Measurements from ENCODE around the gene ABCB9. TPM values are rescaled to one million over a fixed set of nuclear protein-coding genes. Genes with fewer than 3 reads are reported as not detected.

The ABCB9 gene
- total RNA-seq, 1 experiment from 2014 or later = 4.6 TPM

GRCh38 chr12:122996621-122997342 lies 30.5 kb upstream of the ABCB9 start:
- Histone ChIP-seq H4K8ac (replicated peaks; ENCODE audit: insufficient read length, low read depth, low read length) (no peak overlapping the region), H3K79me2 (ENCODE audit: insufficient read depth, low read length) (no peaks in the 10 kb centered on the region), H3K23me2 (ENCODE audit: insufficient read length, low read depth, low read length, poor library complexity, severe bottlenecking) (no peaks in the 10 kb centered on the region), H2BK12ac (ENCODE audit: insufficient read length, low read depth, low read length) (no peak overlapping the region), H3K4me1 (ENCODE audit: insufficient read depth, low read length) (no peaks in the 10 kb centered on the region), H3K14ac (ENCODE audit: insufficient read depth, low read length) (no peak overlapping the region), H2BK15ac (ENCODE audit: low read depth, low read length) (no peak overlapping the region), H3K27me3 (ENCODE audit: insufficient read depth, low read length) (no peaks in the 10 kb centered on the region), H4K91ac (ENCODE audit: insufficient read length, low read depth, low read length) (no peak overlapping the region), H3K9ac (ENCODE audit: extremely low read depth, insufficient read length, low read length) (no peak overlapping the region), H2BK20ac (ENCODE audit: low read depth, low read length, poor library complexity, severe bottlenecking) (no peak overlapping the region), H3K4ac (ENCODE audit: low read depth, low read length) (no peak overlapping the region), H2AK5ac (ENCODE audit: insufficient read length, low read length) (no peak overlapping the region), H3K23ac (ENCODE audit: insufficient read length, low read depth, low read length) (no peak overlapping the region), H3K4me2 (ENCODE audit: insufficient read depth, insufficient read length, low read length) (no peak overlapping the region), H3K18ac (ENCODE audit: insufficient read length, low read depth, low read length) (no peak overlapping the region), H3K79me1 (ENCODE audit: insufficient read depth, low read depth, low read length, poor library complexity, severe bottlenecking) (no peaks in the 10 kb centered on the region), H2BK120ac (ENCODE audit: low read depth, low read length, poor library complexity, severe bottlenecking) (no peak overlapping the region), H3K9me3 (ENCODE audit: control insufficient read depth, low read depth, low read length) (no peaks in the 10 kb centered on the region), H2AFZ (ENCODE audit: low read length) (no peak overlapping the region), H4K20me1 (ENCODE audit: control insufficient read depth, insufficient read depth, insufficient read length) (no peaks in the 10 kb centered on the region), H4K5ac (ENCODE audit: insufficient read length, low read depth, low read length) (no peak overlapping the region), H3K27ac (ENCODE audit: insufficient read length, low read depth, low read length) (no peak overlapping the region), H2BK5ac (ENCODE audit: insufficient read length, low read length) (no peak overlapping the region), H3K56ac (ENCODE audit: insufficient read length, low read depth, low read length) (no peak overlapping the region), H3T11ph (ENCODE audit: low read length) (no peak overlapping the region)
- Mint-ChIP-seq H3K9me3 (no peaks in the 10 kb centered on the region), H3K27ac (no peak overlapping the region), H3K4me3 (no peak overlapping the region), H3K27me3 (ENCODE audit: low read depth) (no peaks in the 10 kb centered on the region; the same call in 1 of the 2 replicates), H3K36me3 (ENCODE audit: insufficient read depth in 1 of 3, low read depth in 3 of 3) (no peaks in the 10 kb centered on the region), H3K4me1 (0 out of 4 replicates have a peak, but pooled peaks cover 0 to 5% of the 10 kb centered on the region in 2 experiments)
- TF ChIP-seq CTCF (conservative IDR thresholded peaks at IDR 0.05) = no peak
- WGBS (ENCODE audit: extremely low coverage, insufficient read length, low lambda C conversion rate) = no CpG with 5 or more reads among the region's 16 CpGs
- no peak for DNase-seq
